Measurements from ENCODE around the gene ANKRD11.

Gene ANKRD11

GRCh38 chr16:89332902-89333245 is 157.5 kb downstream of the ANKRD11 start:
- H2BK12ac ChIP-seq (ENCODE audit: low read length): no peak overlapping the region
- H3K18ac ChIP-seq (ENCODE audit: low read length): no peak overlapping the region
- H3K23ac ChIP-seq (ENCODE audit: low read depth, low read length, poor library complexity): no peak overlapping the region
- H2AFZ ChIP-seq (ENCODE audit: low read length): no peak overlapping the region
- DNase-seq (ENCODE audit: low spot score): no peak
- H3K4me1 ChIP-seq (ENCODE audit: control insufficient read depth in 2 of 2, insufficient read depth in 1 of 2, low read depth in 1 of 2, low read length in 2 of 2): peaks cover 27 to 38% of the 10 kb centered on the region in 2 donors
- H4K91ac ChIP-seq (ENCODE audit: low read depth, low read length, poor library complexity): no peak overlapping the region
- no peaks in the 10 kb centered on the region for H3K9me3 ChIP-seq (replicated peaks in 1 of 2; ENCODE audit: control insufficient read depth in 2 of 2, insufficient read depth in 1 of 2, low read depth in 1 of 2, low read length in 2 of 2)
- no peak overlapping the region for H2AK5ac ChIP-seq (ENCODE audit: low read depth, low read length)
- WGBS, 2 donors (ENCODE audit: extremely low coverage in 2 of 2, insufficient read length in 2 of 2, insufficient replicate concordance in 1 of 2): no CpG with 5 or more reads among the region's 7 CpGs
- H3K4me3 ChIP-seq (ENCODE audit: low read length in 2 of 2): no peak overlapping the region
- no peak overlapping the region for H2BK5ac ChIP-seq (ENCODE audit: low read length)
- no peak overlapping the region for H3K14ac ChIP-seq (ENCODE audit: low read length)
- H2BK120ac ChIP-seq (ENCODE audit: low read depth, low read length): no peak overlapping the region
- no peak overlapping the region for H3K27ac ChIP-seq (replicated peaks; ENCODE audit: low read length)
- H3K9ac ChIP-seq (ENCODE audit: low read depth, low read length, poor library complexity): no peak overlapping the region
- H4K8ac ChIP-seq (ENCODE audit: low read depth, low read length): no peak overlapping the region
- no peak overlapping the region for H3K4me2 ChIP-seq (ENCODE audit: insufficient read depth, low read length, poor library complexity, severe bottlenecking)
- peaks cover 2 to 10% of the 10 kb centered on the region in 2 donors for H3K36me3 ChIP-seq (replicated peaks in 1 of 2; ENCODE audit: control insufficient read depth in 2 of 2, insufficient read depth in 2 of 2, low read length in 2 of 2)
- no peak overlapping the region for H2BK15ac ChIP-seq (ENCODE audit: low read length)
- peaks cover 22% of the 10 kb centered on the region for H3K79me1 ChIP-seq (ENCODE audit: low read depth, low read length)
- H3K27me3 ChIP-seq (ENCODE audit: control insufficient read depth in 3 of 3, insufficient read depth in 3 of 3, low read depth in 1 of 3, low read length in 3 of 3): no peaks in the 10 kb centered on the region
- no peak overlapping the region for H3K4ac ChIP-seq (ENCODE audit: low read length)

GRCh38 chr16:89332243-89332901 is 158.0 kb downstream of the ANKRD11 start:
- no peak overlapping the region for H2BK120ac ChIP-seq (ENCODE audit: low read depth, low read length)
- no peak overlapping the region for H3K4me2 ChIP-seq (ENCODE audit: insufficient read depth, low read length, poor library complexity, severe bottlenecking)
- no peak overlapping the region for H4K8ac ChIP-seq (ENCODE audit: low read depth, low read length)
- H3K36me3 ChIP-seq (replicated peaks in 1 of 2; ENCODE audit: control insufficient read depth in 2 of 2, insufficient read depth in 2 of 2, low read length in 2 of 2): peaks cover 2 to 10% of the 10 kb centered on the region in 2 donors
- H3K14ac ChIP-seq (ENCODE audit: low read length): no peak overlapping the region
- H4K91ac ChIP-seq (ENCODE audit: low read depth, low read length, poor library complexity): no peak overlapping the region
- H2BK5ac ChIP-seq (ENCODE audit: low read length): no peak overlapping the region
- no peaks in the 10 kb centered on the region for H3K27me3 ChIP-seq (ENCODE audit: control insufficient read depth in 3 of 3, insufficient read depth in 3 of 3, low read depth in 1 of 3, low read length in 3 of 3)
- no peak overlapping the region for H3K4me3 ChIP-seq (ENCODE audit: low read length in 2 of 2)
- H2AFZ ChIP-seq (ENCODE audit: low read length): no peak overlapping the region
- H3K27ac ChIP-seq (replicated peaks; ENCODE audit: low read length): no peak overlapping the region
- WGBS, 2 donors (ENCODE audit: extremely low coverage in 2 of 2, insufficient read length in 2 of 2, insufficient replicate concordance in 1 of 2): no CpG with 5 or more reads among the region's 14 CpGs
- H3K79me1 ChIP-seq (ENCODE audit: low read depth, low read length): peaks cover 21% of the 10 kb centered on the region
- no peak overlapping the region for H3K9ac ChIP-seq (ENCODE audit: low read depth, low read length, poor library complexity)
- peaks cover 27 to 38% of the 10 kb centered on the region in 2 donors for H3K4me1 ChIP-seq (ENCODE audit: control insufficient read depth in 2 of 2, insufficient read depth in 1 of 2, low read depth in 1 of 2, low read length in 2 of 2)
- H3K18ac ChIP-seq (ENCODE audit: low read length): no peak overlapping the region
- H2BK12ac ChIP-seq (ENCODE audit: low read length): no peak overlapping the region
- no peak for DNase-seq (ENCODE audit: low spot score)
- H2AK5ac ChIP-seq (ENCODE audit: low read depth, low read length): no peak overlapping the region
- H3K9me3 ChIP-seq (replicated peaks in 1 of 2; ENCODE audit: control insufficient read depth in 2 of 2, insufficient read depth in 1 of 2, low read depth in 1 of 2, low read length in 2 of 2): no peaks in the 10 kb centered on the region
- H3K4ac ChIP-seq (ENCODE audit: low read length): no peak overlapping the region
- no peak overlapping the region for H3K23ac ChIP-seq (ENCODE audit: low read depth, low read length, poor library complexity)
- H2BK15ac ChIP-seq (ENCODE audit: low read length): no peak overlapping the region

GRCh38 chr16:89331371-89332109 is 158.8 kb downstream of the ANKRD11 start:
- no peak overlapping the region for H3K9ac ChIP-seq (ENCODE audit: low read depth, low read length, poor library complexity)
- no peak overlapping the region for H2BK120ac ChIP-seq (ENCODE audit: low read depth, low read length)
- no CpG with 5 or more reads among the region's 14 CpGs for WGBS, 2 donors (ENCODE audit: extremely low coverage in 2 of 2, insufficient read length in 2 of 2, insufficient replicate concordance in 1 of 2)

DNA sequence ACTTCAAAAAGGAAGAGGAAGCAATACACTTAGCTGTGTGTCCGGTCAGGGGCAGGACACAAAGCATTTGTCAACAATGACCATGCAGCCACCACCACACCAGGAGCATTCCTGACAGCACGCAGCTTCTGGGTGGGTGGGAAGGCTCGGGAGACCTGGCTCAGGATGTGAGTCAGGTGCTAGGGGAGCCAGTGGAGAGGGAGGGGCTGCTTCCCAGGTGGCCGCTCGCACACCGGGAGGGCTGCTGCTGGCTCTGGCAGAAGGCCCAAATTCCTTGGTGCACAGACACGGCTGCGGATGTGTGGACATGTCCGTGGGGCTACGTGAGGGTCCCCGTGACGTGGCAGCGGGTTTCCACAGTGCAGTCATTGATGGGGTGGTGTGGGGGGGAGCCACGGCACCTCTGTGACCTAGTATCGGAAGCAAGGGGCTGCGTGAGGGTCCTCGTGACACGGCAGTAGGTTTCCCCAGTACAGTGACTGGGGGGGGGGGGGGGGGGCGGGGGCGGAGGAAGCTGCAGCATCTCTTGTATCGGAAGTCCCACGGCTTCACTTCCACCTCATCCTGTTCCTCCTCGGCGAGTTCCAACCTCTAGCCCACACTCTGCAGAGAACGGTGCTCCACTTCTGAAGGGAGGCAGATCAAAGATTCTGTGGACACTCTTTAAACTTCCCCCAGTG is 160.0 kb downstream of the ANKRD11 start:
- Histone ChIP-seq H3K27ac (replicated peaks; ENCODE audit: low read length) (no peak overlapping the region), H3K4me3 (ENCODE audit: low read length in 2 of 2) (no peak overlapping the region), H3K36me3 (replicated peaks in 1 of 2; ENCODE audit: control insufficient read depth in 2 of 2, insufficient read depth in 2 of 2, low read length in 2 of 2) (peaks cover 2 to 10% of the 10 kb centered on the region in 2 donors), H3K9me3 (replicated peaks in 1 of 2; ENCODE audit: control insufficient read depth in 2 of 2, insufficient read depth in 1 of 2, low read depth in 1 of 2, low read length in 2 of 2) (no peaks in the 10 kb centered on the region), H3K14ac (ENCODE audit: low read length) (no peak overlapping the region), H3K9ac (ENCODE audit: low read depth, low read length, poor library complexity) (no peak overlapping the region), H2AK5ac (ENCODE audit: low read depth, low read length) (no peak overlapping the region), H3K79me1 (ENCODE audit: low read depth, low read length) (peaks cover 14% of the 10 kb centered on the region), H3K4ac (ENCODE audit: low read length) (no peak overlapping the region), H3K4me1 (ENCODE audit: control insufficient read depth in 2 of 2, insufficient read depth in 1 of 2, low read depth in 1 of 2, low read length in 2 of 2) (peaks cover 32 to 42% of the 10 kb centered on the region in 2 donors), H2BK5ac (ENCODE audit: low read length) (no peak overlapping the region), H3K4me2 (ENCODE audit: insufficient read depth, low read length, poor library complexity, severe bottlenecking) (no peak overlapping the region), H2AFZ (ENCODE audit: low read length) (no peak overlapping the region), H2BK15ac (ENCODE audit: low read length) (no peak overlapping the region), H2BK12ac (ENCODE audit: low read length) (no peak overlapping the region), H3K23ac (ENCODE audit: low read depth, low read length, poor library complexity) (peak overlapping the region; percentile 44), H2BK120ac (ENCODE audit: low read depth, low read length) (no peak overlapping the region), H4K8ac (ENCODE audit: low read depth, low read length) (no peak overlapping the region), H4K91ac (ENCODE audit: low read depth, low read length, poor library complexity) (no peak overlapping the region), H3K18ac (ENCODE audit: low read length) (no peak overlapping the region), H3K27me3 (ENCODE audit: control insufficient read depth in 3 of 3, insufficient read depth in 3 of 3, low read depth in 1 of 3, low read length in 3 of 3) (no peaks in the 10 kb centered on the region)
- no CpG with 5 or more reads among the region's 25 CpGs for WGBS, 2 donors (ENCODE audit: extremely low coverage in 2 of 2, insufficient read length in 2 of 2, insufficient replicate concordance in 1 of 2)
- no peak for DNase-seq (ENCODE audit: low spot score)

More at GRCh38 chr16:89331371-89332109, 158.8 kb downstream of the ANKRD11 start:
- no peaks in the 10 kb centered on the region for H3K9me3 ChIP-seq (replicated peaks in 1 of 2; ENCODE audit: control insufficient read depth in 2 of 2, insufficient read depth in 1 of 2, low read depth in 1 of 2, low read length in 2 of 2)
- H3K4ac ChIP-seq (ENCODE audit: low read length): no peak overlapping the region
- DNase-seq (ENCODE audit: low spot score): no peak
- H3K14ac ChIP-seq (ENCODE audit: low read length): no peak overlapping the region
- H2BK12ac ChIP-seq (ENCODE audit: low read length): no peak overlapping the region
- H3K18ac ChIP-seq (ENCODE audit: low read length): no peak overlapping the region
- H3K27ac ChIP-seq (replicated peaks; ENCODE audit: low read length): no peak overlapping the region
- H2AFZ ChIP-seq (ENCODE audit: low read length): no peak overlapping the region
- H2AK5ac ChIP-seq (ENCODE audit: low read depth, low read length): no peak overlapping the region
- no peak overlapping the region for H4K91ac ChIP-seq (ENCODE audit: low read depth, low read length, poor library complexity)
- H3K4me3 ChIP-seq (ENCODE audit: low read length in 2 of 2): no peak overlapping the region
- H4K8ac ChIP-seq (ENCODE audit: low read depth, low read length): no peak overlapping the region
- no peaks in the 10 kb centered on the region for H3K27me3 ChIP-seq (ENCODE audit: control insufficient read depth in 3 of 3, insufficient read depth in 3 of 3, low read depth in 1 of 3, low read length in 3 of 3)
- no peak overlapping the region for H2BK5ac ChIP-seq (ENCODE audit: low read length)
- H3K4me2 ChIP-seq (ENCODE audit: insufficient read depth, low read length, poor library complexity, severe bottlenecking): no peak overlapping the region
- peaks cover 32 to 40% of the 10 kb centered on the region in 2 donors for H3K4me1 ChIP-seq (ENCODE audit: control insufficient read depth in 2 of 2, insufficient read depth in 1 of 2, low read depth in 1 of 2, low read length in 2 of 2)
- peaks cover 23% of the 10 kb centered on the region for H3K79me1 ChIP-seq (ENCODE audit: low read depth, low read length)
- H2BK15ac ChIP-seq (ENCODE audit: low read length): no peak overlapping the region
- no peak overlapping the region for H3K23ac ChIP-seq (ENCODE audit: low read depth, low read length, poor library complexity)
- peaks cover 2 to 10% of the 10 kb centered on the region in 2 donors for H3K36me3 ChIP-seq (replicated peaks in 1 of 2; ENCODE audit: control insufficient read depth in 2 of 2, insufficient read depth in 2 of 2, low read length in 2 of 2)
